HUES6 (cell line): Measurements from ENCODE around the gene GALK1.

Experiments used
- H3K27ac ChIP-seq: 2 replicates; pipeline ENCODE4 v1.7.0; 2013; ENCODE audit warnings: low read depth, mild to moderate bottlenecking, low read length, inconsistent platforms
- H3K27me3 ChIP-seq: 2 replicates; pipeline ENCODE4 v1.6.1; 2013; ENCODE audit warnings: low read length; ENCODE audit not compliant: control insufficient read depth, insufficient read depth
- H3K36me3 ChIP-seq: 2 replicates; pipeline ENCODE4 v1.6.1; 2013; ENCODE audit warnings: low read length; ENCODE audit not compliant: control insufficient read depth, insufficient read depth
- H3K4me1 ChIP-seq: 2 replicates; pipeline ENCODE4 v1.6.1; 2013; ENCODE audit warnings: low read length; ENCODE audit not compliant: control insufficient read depth, insufficient read depth
- H3K4me3 ChIP-seq: 2 replicates; pipeline ENCODE4 v1.5.1; 2013; ENCODE audit warnings: low read depth, low read length
- H3K9ac ChIP-seq: one replicate; pipeline ENCODE4 v1.6.1; 2013; ENCODE audit warnings: mild to moderate bottlenecking, low read length
- H3K9me3 ChIP-seq: 2 replicates; pipeline ENCODE4 v1.6.1; 2013; ENCODE audit warnings: low read depth, low read length; ENCODE audit not compliant: control insufficient read depth, insufficient read depth

The GALK1 gene

DNA sequence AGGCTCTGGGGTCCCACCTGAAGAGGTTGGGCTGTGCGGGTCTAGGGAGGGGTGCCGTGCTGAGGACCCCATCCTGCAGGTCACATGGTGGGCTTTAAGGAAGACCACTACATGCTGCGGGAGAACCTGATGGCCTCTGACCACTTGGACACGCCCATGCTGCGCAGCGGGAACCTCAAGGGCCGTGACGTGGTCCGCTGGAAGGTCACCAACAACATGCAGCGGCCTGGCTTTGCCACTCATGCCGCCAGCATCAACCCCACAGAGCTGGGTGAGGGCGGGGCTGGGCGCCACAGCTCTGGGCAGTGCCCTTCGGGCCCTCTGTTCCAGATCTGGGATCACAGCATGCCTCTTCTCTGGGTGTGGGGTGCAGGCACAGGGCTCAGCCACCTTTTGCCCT lies 25.2 kb downstream of the GALK1 start:
- Histone ChIP-seq H3K36me3 (no peaks in the 10 kb centered on the region), H3K27me3 (no peaks in the 10 kb centered on the region; the same call in 1 of the 2 replicates), H3K9me3 (no peaks in the 10 kb centered on the region), H3K9ac (no peak overlapping the region), H3K4me3 (no peak overlapping the region), H3K27ac (no peak overlapping the region), H3K4me1 (no peaks in the 10 kb centered on the region)

DNA sequence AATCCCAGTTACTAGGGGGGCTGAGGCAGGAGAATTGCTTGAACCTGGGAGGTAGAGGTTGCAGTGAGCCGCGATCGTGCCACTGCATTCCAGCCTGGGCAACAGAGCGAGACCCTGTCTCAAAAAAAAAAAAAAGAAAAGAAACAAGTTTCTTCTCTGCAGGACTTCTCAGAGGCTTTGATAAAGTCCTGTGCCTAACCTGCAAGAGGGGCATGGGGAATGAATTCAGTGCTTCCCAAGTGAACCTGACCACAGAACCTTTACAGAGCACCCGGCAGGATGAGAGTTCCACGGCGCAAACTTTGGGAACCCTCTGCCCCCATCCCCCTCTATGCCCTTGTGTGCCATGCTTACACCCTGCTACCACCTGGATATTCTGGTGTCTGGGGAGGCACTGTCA lies 25.8 kb downstream of the GALK1 start:
- H3K27me3 ChIP-seq: no peaks in the 10 kb centered on the region; the same call in 1 of the 2 replicates
- H3K27ac ChIP-seq: no peak overlapping the region
- H3K9ac ChIP-seq: no peak overlapping the region

DNA sequence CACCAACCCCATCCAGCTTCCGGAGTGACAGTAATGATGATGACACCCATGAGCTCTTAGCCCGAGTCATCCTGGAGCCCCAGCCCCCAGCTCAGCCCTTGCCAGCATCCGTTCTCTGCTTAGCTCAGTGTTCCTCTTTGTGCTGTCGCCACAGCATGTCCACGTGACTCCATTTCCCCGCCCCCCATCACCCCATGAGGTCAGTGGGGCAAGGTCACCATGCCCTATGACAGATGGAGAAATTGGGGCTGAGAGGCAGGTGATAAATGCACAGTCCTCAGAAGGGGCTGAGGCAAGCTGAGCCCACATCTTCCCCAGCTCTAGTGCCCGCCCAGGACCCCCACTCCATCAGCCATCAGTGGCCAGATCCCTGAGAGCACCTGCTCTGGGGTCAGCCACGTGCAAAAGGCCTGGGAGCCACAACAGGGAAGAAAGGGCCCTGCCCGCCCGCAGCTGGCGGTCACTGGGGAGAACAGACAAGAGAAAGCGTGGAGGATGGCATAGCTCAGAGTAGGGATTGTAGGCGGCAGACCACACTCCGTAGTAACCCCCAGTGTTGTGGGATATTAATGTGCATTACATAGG lies 26.7 kb downstream of the GALK1 start:
- no peaks in the 10 kb centered on the region for H3K9me3 ChIP-seq
- H3K27ac ChIP-seq: no peak overlapping the region
- no peaks in the 10 kb centered on the region; the same call in 1 of the 2 replicates for H3K27me3 ChIP-seq
- H3K36me3 ChIP-seq: no peaks in the 10 kb centered on the region
- H3K4me3 ChIP-seq: no peak overlapping the region
- no peak overlapping the region for H3K9ac ChIP-seq
- H3K4me1 ChIP-seq: no peaks in the 10 kb centered on the region

More for the DNA sequence above, 25.8 kb downstream of the GALK1 start:
- Histone ChIP-seq H3K4me1 (no peaks in the 10 kb centered on the region), H3K36me3 (no peaks in the 10 kb centered on the region), H3K4me3 (no peak overlapping the region), H3K9me3 (no peaks in the 10 kb centered on the region)

DNA sequence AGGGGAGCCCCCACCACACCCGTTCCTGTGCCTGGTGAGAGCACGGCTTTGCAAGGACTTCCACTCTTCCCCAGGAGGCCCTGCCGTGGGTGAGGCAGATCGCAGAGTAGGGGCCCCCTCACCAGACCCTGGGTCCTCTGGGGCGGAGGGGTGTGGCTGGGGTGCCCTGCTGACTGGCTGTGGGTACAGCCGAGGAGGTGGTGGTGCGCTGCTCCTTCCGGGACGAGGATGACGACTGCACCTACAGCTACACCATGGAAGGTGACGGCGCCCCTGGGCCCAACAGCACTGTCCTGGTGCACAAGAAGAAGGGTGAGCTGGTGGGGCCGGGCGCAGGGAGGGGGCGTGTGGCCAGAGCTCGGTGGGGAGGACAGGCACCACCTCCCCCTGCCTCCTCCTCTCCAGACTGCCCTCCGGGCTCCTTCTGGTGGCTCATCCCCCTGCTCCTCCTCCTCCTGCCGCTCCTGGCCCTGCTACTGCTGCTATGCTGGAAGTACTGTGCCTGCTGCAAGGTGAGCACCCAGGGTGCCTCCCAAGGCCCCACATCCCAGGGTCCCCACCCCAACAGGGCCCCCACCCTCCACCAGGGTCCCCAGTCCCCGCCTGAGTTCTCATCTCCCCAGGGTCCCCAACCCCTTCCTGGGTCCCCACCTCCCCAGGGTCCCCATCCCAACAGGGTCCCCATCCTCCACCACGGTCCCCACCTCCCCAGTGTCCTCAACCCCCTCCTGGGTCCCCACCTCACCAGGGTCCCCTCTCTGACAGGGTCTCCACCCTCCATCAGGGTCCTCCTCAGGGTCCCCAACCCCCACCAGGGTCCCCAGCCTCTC lies 27.6 kb downstream of the GALK1 start:
- Histone ChIP-seq H3K27me3 (no peaks in the 10 kb centered on the region; the same call in 1 of the 2 replicates), H3K9me3 (no peaks in the 10 kb centered on the region), H3K9ac (no peak overlapping the region), H3K27ac (no peak overlapping the region), H3K4me1 (no peaks in the 10 kb centered on the region), H3K36me3 (no peaks in the 10 kb centered on the region), H3K4me3 (no peak overlapping the region)

DNA sequence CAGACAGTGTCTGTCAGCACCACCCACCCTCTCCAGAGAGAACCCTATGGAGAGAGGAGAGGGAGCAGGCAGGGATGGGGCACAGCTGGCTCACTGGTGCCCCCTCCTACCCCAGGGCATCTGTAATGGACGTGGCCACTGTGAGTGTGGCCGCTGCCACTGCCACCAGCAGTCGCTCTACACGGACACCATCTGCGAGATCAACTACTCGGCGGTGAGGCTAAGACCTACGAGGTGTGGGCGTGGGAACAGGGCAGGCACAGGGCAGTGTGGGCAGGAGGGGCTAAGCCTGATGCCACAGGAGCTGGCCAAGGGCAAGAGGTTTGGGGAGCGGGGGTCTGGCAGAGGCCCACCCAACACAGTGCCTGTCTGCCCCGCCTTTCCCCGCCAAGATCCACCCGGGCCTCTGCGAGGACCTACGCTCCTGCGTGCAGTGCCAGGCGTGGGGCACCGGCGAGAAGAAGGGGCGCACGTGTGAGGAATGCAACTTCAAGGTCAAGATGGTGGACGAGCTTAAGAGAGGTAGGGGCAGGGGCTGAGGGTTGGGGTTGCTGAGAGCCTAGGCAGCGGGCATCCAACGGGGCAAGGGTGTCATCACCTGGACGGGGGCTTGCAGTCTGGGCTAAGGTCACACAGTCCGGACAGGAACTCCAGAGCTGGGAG lies 28.7 kb downstream of the GALK1 start:
- H3K9ac ChIP-seq: no peak overlapping the region
- no peaks in the 10 kb centered on the region for H3K9me3 ChIP-seq
- no peaks in the 10 kb centered on the region; the same call in 1 of the 2 replicates for H3K27me3 ChIP-seq
- H3K4me3 ChIP-seq: no peak overlapping the region
- no peaks in the 10 kb centered on the region for H3K36me3 ChIP-seq
- no peak overlapping the region for H3K27ac ChIP-seq
- no peaks in the 10 kb centered on the region for H3K4me1 ChIP-seq

DNA sequence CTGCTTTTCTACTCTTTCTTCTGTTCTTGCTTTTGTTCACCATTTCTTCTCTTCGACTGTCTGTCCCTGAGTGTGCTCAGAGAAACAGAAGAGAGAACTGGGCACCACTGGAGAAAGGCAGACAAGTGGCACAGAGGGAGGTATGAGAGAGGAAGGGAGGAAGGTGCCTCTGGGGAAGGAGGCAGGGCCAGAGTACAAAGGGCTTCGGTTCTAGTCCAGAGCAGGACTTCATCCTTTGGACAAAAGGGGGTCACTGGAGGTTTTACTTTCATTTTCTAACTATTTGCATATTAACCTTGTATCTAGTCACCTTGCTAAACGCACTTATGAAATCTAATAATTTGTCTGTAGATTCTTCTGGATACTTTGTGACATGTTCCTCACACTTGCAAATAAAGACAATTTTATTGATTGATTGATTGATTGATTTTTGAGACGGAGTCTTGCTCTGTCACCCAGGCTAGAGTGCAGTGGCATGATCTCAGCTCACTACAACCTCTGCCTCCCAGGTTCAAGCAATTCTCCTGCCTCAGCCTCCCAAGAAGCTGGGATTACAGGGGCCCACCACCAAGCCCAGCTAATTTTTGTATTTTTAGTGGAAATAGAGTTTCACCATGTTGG lies 30.2 kb downstream of the GALK1 start:
- Histone ChIP-seq H3K4me1 (no peaks in the 10 kb centered on the region), H3K9ac (no peak overlapping the region)

DNA sequence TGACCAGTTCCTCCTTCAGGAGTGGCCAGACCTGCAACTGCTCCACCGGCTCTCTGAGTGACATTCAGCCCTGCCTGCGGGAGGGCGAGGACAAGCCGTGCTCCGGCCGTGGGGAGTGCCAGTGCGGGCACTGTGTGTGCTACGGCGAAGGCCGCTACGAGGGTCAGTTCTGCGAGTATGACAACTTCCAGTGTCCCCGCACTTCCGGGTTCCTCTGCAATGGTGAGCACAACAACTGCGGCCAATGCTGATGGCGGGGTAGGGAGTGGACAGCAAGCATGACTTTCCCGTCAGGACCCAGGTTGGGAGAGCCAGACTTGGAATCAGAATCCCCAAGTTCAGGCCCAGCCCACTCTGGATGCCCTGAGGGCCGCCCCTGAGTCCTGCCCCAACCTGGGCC lies 31.5 kb downstream of the GALK1 start:
- H3K9ac ChIP-seq: no peak overlapping the region
- H3K9me3 ChIP-seq: no peaks in the 10 kb centered on the region
- H3K27ac ChIP-seq: no peak overlapping the region
- no peaks in the 10 kb centered on the region; the same call in 1 of the 2 replicates for H3K27me3 ChIP-seq
- H3K4me1 ChIP-seq: no peaks in the 10 kb centered on the region
- H3K4me3 ChIP-seq: no peak overlapping the region
- H3K36me3 ChIP-seq: no peaks in the 10 kb centered on the region

More for the DNA sequence above, 30.2 kb downstream of the GALK1 start:
- H3K36me3 ChIP-seq: no peaks in the 10 kb centered on the region
- H3K4me3 ChIP-seq: no peak overlapping the region
- no peaks in the 10 kb centered on the region; the same call in 1 of the 2 replicates for H3K27me3 ChIP-seq
- H3K9me3 ChIP-seq: no peaks in the 10 kb centered on the region
- H3K27ac ChIP-seq: no peak overlapping the region

DNA sequence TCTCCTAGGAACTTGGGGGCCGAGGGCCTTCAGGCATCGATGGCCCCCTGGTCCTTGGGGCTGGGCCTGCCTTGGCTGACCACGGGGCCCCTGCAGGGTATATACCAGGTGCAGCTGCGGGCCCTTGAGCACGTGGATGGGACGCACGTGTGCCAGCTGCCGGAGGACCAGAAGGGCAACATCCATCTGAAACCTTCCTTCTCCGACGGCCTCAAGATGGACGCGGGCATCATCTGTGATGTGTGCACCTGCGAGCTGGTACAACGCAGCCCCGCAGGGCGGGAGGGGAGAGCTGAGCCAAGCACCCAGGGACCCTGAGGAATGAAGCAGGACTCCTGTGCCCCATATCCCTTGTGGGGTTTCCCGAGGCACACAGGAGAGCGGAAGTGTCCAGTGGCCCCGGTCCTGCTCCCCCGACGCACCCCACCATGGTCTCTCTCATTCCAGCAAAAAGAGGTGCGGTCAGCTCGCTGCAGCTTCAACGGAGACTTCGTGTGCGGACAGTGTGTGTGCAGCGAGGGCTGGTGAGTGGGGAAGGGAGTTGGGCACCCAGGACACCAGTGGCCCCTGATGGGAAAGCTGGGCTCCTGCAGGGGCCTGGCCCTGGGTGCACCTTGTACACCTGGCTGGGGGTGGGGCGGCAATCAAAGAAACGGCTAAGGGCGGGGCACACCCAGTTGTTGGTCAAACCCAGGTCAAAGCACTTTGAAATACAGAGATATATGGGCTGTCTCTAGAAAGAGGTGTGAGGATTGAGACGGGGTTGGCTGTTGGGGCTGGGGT lies 33.1 kb downstream of the GALK1 start:
- H3K36me3 ChIP-seq: no peaks in the 10 kb centered on the region
- H3K9me3 ChIP-seq: no peaks in the 10 kb centered on the region
- no peak overlapping the region for H3K9ac ChIP-seq
- no peak overlapping the region for H3K4me3 ChIP-seq
- no peak overlapping the region for H3K27ac ChIP-seq
- H3K4me1 ChIP-seq: no peaks in the 10 kb centered on the region
- no peaks in the 10 kb centered on the region; the same call in 1 of the 2 replicates for H3K27me3 ChIP-seq

DNA sequence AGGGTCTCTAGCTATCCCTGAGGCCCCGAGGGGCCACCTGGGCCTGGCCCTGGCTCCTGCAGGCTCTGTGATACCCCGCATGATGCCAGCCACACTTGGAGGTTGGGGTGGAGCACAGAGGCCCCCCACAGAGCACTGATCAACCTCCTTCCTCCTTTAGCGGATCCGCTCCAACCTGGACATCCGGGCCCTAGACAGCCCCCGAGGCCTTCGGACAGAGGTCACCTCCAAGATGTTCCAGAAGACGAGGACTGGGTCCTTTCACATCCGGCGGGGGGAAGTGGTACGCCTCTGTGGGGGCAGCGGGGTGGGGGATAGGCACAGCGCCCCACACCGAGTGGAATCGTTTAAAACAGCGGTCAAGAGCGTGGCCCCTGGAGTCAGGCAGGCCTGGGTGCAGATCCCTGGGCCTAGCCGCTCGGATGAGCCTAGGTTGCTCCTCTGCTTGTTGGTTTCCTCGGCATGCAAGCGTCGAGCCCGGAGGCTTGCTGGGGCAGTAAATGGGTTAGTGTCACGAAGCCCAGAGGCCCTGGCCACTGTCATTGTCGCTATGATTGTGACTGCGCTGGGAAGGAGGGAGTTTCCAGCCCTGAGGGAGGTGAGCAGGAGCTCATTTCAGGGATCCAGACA lies 33.8 kb downstream of the GALK1 start:
- Histone ChIP-seq H3K27ac (no peak overlapping the region), H3K9ac (no peak overlapping the region), H3K36me3 (no peaks in the 10 kb centered on the region), H3K9me3 (no peaks in the 10 kb centered on the region), H3K27me3 (no peaks in the 10 kb centered on the region; the same call in 1 of the 2 replicates), H3K4me3 (no peak overlapping the region), H3K4me1 (no peaks in the 10 kb centered on the region)

DNA sequence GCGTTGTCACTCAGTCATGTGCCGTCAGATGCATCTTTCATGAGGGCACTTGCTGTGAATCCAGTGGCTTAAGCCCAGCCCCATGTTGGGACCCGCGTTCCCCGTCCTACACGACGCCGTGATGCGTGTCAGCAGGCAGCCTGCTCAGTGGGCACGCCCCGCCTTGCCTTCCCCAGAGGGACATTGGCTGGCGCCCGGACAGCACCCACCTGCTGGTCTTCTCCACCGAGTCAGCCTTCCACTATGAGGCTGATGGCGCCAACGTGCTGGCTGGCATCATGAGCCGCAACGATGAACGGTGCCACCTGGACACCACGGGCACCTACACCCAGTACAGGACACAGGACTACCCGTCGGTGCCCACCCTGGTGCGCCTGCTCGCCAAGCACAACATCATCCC lies 34.9 kb downstream of the GALK1 start:
- Histone ChIP-seq H3K4me3 (no peak overlapping the region), H3K9ac (no peak overlapping the region), H3K9me3 (no peaks in the 10 kb centered on the region), H3K4me1 (no peaks in the 10 kb centered on the region), H3K27me3 (no peaks in the 10 kb centered on the region), H3K27ac (no peak overlapping the region), H3K36me3 (no peaks in the 10 kb centered on the region)
